ENCODE measurements around the gene RAB11FIP4. TPM values are rescaled to one million over a fixed set of nuclear protein-coding genes. Genes with fewer than 3 reads are reported as not detected.
A peak's percentile ranks its signal among the peaks of the same experiment; 100 is the strongest.

RAB11FIP4 gene
- total RNA-seq, 2 experiments from 2014 or later, result 35.0 to 35.6 TPM

- H3K4me3 Mint-ChIP-seq, result no peak overlapping the region
- H3K4me1 Mint-ChIP-seq (ENCODE audit: low read depth), result no peaks in the 10 kb centered on the region
- no peaks in the 10 kb centered on the region for H3K27me3 Mint-ChIP-seq
- CTCF ChIA-PET, result interaction anchor here (1.3 to 10.1 kb wide), 5 partner anchors 10 to 149 kb away, joined by 3 to 144 read pairs (median 31); no protein-coding TSS in a partner anchor
- POLR2A ChIA-PET, result interaction anchor here (0.9 to 1.3 kb wide), 2 partner anchors 13 kb away, joined by 3 read pairs; no protein-coding TSS in a partner anchor
- intact Hi-C loops (cut with micrococcal nuclease), result loop anchor here (5.0 kb wide), 1 partner anchor 34 kb away; no protein-coding TSS in a partner anchor
- DNase-seq, result no peak
- peaks cover 29% of the 10 kb centered on the region for H3K36me3 Mint-ChIP-seq
- H3K27ac Mint-ChIP-seq, result no peak overlapping the region
- H3K9me3 Mint-ChIP-seq, result no peaks in the 10 kb centered on the region
Measured at GRCh38 chr17:31521632-31522283, 130.3 kb downstream of the RAB11FIP4 start.

- Mint-ChIP-seq H3K27me3 (no peaks in the 10 kb centered on the region), H3K27ac (no peak overlapping the region), H3K36me3 (peaks cover 29% of the 10 kb centered on the region), H3K4me3 (no peak overlapping the region), H3K9me3 (no peaks in the 10 kb centered on the region), H3K4me1 (ENCODE audit: low read depth) (no peaks in the 10 kb centered on the region)
- no peak for DNase-seq
- ChIA-PET POLR2A (interaction anchor here (1.3 kb wide), 1 partner anchor 13 kb away, joined by 3 read pairs; no protein-coding TSS in a partner anchor), CTCF (interaction anchor here (1.3 to 10.1 kb wide), 6 partner anchors 11 to 149 kb away, joined by 3 to 144 read pairs (median 18); no protein-coding TSS in a partner anchor)
- intact Hi-C loops (cut with micrococcal nuclease), result loop anchor here (5.0 kb wide), 1 partner anchor 35 kb away; no protein-coding TSS in a partner anchor
Measured at GRCh38 chr17:31522284-31522931, 130.9 kb downstream of the RAB11FIP4 start.

- POLR2A ChIA-PET, result interaction anchor here (1.3 kb wide), 1 partner anchor 14 kb away, joined by 3 read pairs; no protein-coding TSS in a partner anchor
- Mint-ChIP-seq H3K27me3 (no peaks in the 10 kb centered on the region), H3K36me3 (peaks cover 26% of the 10 kb centered on the region), H3K27ac (no peak overlapping the region), H3K9me3 (no peaks in the 10 kb centered on the region), H3K4me1 (ENCODE audit: low read depth) (no peaks in the 10 kb centered on the region), H3K4me3 (no peak overlapping the region)
- CTCF ChIA-PET, result interaction anchor here (0.6 to 10.1 kb wide), 6 partner anchors 11 to 134 kb away, joined by 3 to 144 read pairs (median 17); no protein-coding TSS in a partner anchor
- intact Hi-C loops (cut with micrococcal nuclease), result loop anchor here (5.0 kb wide), 1 partner anchor 36 kb away; no protein-coding TSS in a partner anchor
- DNase-seq, result no peak
Measured at GRCh38 chr17:31522987-31523495, 131.6 kb downstream of the RAB11FIP4 start.

GRCh38 chr17:31523862-31524730 is 132.6 kb downstream of the RAB11FIP4 start:
- Mint-ChIP-seq H3K27me3 (no peaks in the 10 kb centered on the region), H3K27ac (no peak overlapping the region), H3K36me3 (peaks cover 26% of the 10 kb centered on the region), H3K4me1 (ENCODE audit: low read depth) (no peaks in the 10 kb centered on the region), H3K9me3 (no peaks in the 10 kb centered on the region), H3K4me3 (no peak overlapping the region)
- no peak for DNase-seq
- CTCF ChIA-PET, result interaction anchor here (0.6 to 10.1 kb wide), 21 partner anchors 10 to 317 kb away, joined by 3 to 144 read pairs (median 4); no protein-coding TSS in a partner anchor
- intact Hi-C loops (cut with micrococcal nuclease), result loop anchor here (2.0 to 5.0 kb wide), 2 partner anchors 37 to 135 kb away; no protein-coding TSS in a partner anchor
- POLR2A ChIA-PET, result no interaction called here

- POLR2A ChIA-PET, result no interaction called here
- H3K27me3 Mint-ChIP-seq, result no peaks in the 10 kb centered on the region
- H3K36me3 Mint-ChIP-seq, result peaks cover 23% of the 10 kb centered on the region
- CTCF ChIA-PET, result interaction anchor here (0.6 to 10.1 kb wide), 23 partner anchors 9 to 564 kb away, joined by 3 to 144 read pairs (median 4); no protein-coding TSS in a partner anchor
- no peak overlapping the region for H3K4me3 Mint-ChIP-seq
- H3K9me3 Mint-ChIP-seq, result no peaks in the 10 kb centered on the region
- no peaks in the 10 kb centered on the region for H3K4me1 Mint-ChIP-seq (ENCODE audit: low read depth)
- DNase-seq, result peak; percentile 88
- intact Hi-C loops (cut with micrococcal nuclease), result loop anchor here (1.0 to 5.0 kb wide), 3 partner anchors 38 to 136 kb away; no protein-coding TSS in a partner anchor
- H3K27ac Mint-ChIP-seq, result no peak overlapping the region
Measured at GRCh38 chr17:31524926-31525800, 133.7 kb downstream of the RAB11FIP4 start.

GRCh38 chr17:31525801-31526549 is 134.5 kb downstream of the RAB11FIP4 start:
- H3K36me3 Mint-ChIP-seq, result peaks cover 20% of the 10 kb centered on the region
- H3K27ac Mint-ChIP-seq, result no peak overlapping the region
- H3K9me3 Mint-ChIP-seq, result no peaks in the 10 kb centered on the region
- no peaks in the 10 kb centered on the region for H3K4me1 Mint-ChIP-seq (ENCODE audit: low read depth)
- intact Hi-C loops (cut with micrococcal nuclease), result loop anchor here (1.0 to 2.0 kb wide), 2 partner anchors 89 to 137 kb away; no protein-coding TSS in a partner anchor
- no peak for DNase-seq
- no peak overlapping the region for H3K4me3 Mint-ChIP-seq
- POLR2A ChIA-PET, result no interaction called here
- no peaks in the 10 kb centered on the region for H3K27me3 Mint-ChIP-seq
- CTCF ChIA-PET, result interaction anchor here (0.6 to 10.1 kb wide), 12 partner anchors 9 to 564 kb away, joined by 3 to 144 read pairs (median 6); no protein-coding TSS in a partner anchor

GRCh38 chr17:31527606-31528005 is 136.1 kb downstream of the RAB11FIP4 start:
- CTCF ChIA-PET, result interaction anchor here (1.5 to 10.1 kb wide), 4 partner anchors 14 to 138 kb away, joined by 3 to 144 read pairs (median 6); no protein-coding TSS in a partner anchor
- H3K9me3 Mint-ChIP-seq, result no peaks in the 10 kb centered on the region
- H3K27ac Mint-ChIP-seq, result no peak overlapping the region
- DNase-seq, result no peak
- intact Hi-C loops (cut with micrococcal nuclease), result no loop called here
- POLR2A ChIA-PET, result no interaction called here
- H3K4me1 Mint-ChIP-seq (ENCODE audit: low read depth), result no peaks in the 10 kb centered on the region
- peaks cover 22% of the 10 kb centered on the region for H3K36me3 Mint-ChIP-seq
- H3K4me3 Mint-ChIP-seq, result no peak overlapping the region
- no peaks in the 10 kb centered on the region for H3K27me3 Mint-ChIP-seq

GRCh38 chr17:31528291-31528874 is 136.9 kb downstream of the RAB11FIP4 start:
- intact Hi-C loops (cut with micrococcal nuclease), result no loop called here
- ChIA-PET POLR2A (no interaction called here), CTCF (interaction anchor here (1.5 to 10.1 kb wide), 4 partner anchors 13 to 139 kb away, joined by 3 to 144 read pairs (median 6); no protein-coding TSS in a partner anchor)
- Mint-ChIP-seq H3K4me3 (no peak overlapping the region), H3K4me1 (ENCODE audit: low read depth) (peaks cover 5% of the 10 kb centered on the region), H3K9me3 (no peaks in the 10 kb centered on the region), H3K36me3 (peaks cover 17% of the 10 kb centered on the region), H3K27ac (no peak overlapping the region), H3K27me3 (no peaks in the 10 kb centered on the region)
- no peak for DNase-seq

- ChIA-PET CTCF (interaction anchor here (1.0 to 10.1 kb wide), 3 partner anchors 19 to 95 kb away, joined by 3 to 144 read pairs (median 3); no protein-coding TSS in a partner anchor), POLR2A (no interaction called here)
- H3K4me1 Mint-ChIP-seq (ENCODE audit: low read depth), result peaks cover 7% of the 10 kb centered on the region
- intact Hi-C loops (cut with micrococcal nuclease), result no loop called here
- H3K36me3 Mint-ChIP-seq, result peaks cover 5% of the 10 kb centered on the region
- no peak overlapping the region for H3K4me3 Mint-ChIP-seq
- no peak overlapping the region for H3K27ac Mint-ChIP-seq
- H3K9me3 Mint-ChIP-seq, result no peaks in the 10 kb centered on the region
- no peak for DNase-seq
- H3K27me3 Mint-ChIP-seq, result no peaks in the 10 kb centered on the region
Measured at GRCh38 chr17:31529841-31530251, 138.4 kb downstream of the RAB11FIP4 start.
